HUES6 (cell line): ENCODE results near the gene NPLOC4.

ENCODE experiments used
- H3K27ac ChIP-seq: 2 replicates; pipeline ENCODE4 v1.7.0; 2013; ENCODE audit warnings: low read depth, mild to moderate bottlenecking, low read length, inconsistent platforms
- H3K27me3 ChIP-seq: 2 replicates; pipeline ENCODE4 v1.6.1; 2013; ENCODE audit warnings: low read length; ENCODE audit not compliant: control insufficient read depth, insufficient read depth
- H3K36me3 ChIP-seq: 2 replicates; pipeline ENCODE4 v1.6.1; 2013; ENCODE audit warnings: low read length; ENCODE audit not compliant: control insufficient read depth, insufficient read depth
- H3K4me1 ChIP-seq: 2 replicates; pipeline ENCODE4 v1.6.1; 2013; ENCODE audit warnings: low read length; ENCODE audit not compliant: control insufficient read depth, insufficient read depth
- H3K4me3 ChIP-seq: 2 replicates; pipeline ENCODE4 v1.5.1; 2013; ENCODE audit warnings: low read depth, low read length
- H3K9ac ChIP-seq: one replicate; pipeline ENCODE4 v1.6.1; 2013; ENCODE audit warnings: mild to moderate bottlenecking, low read length
- H3K9me3 ChIP-seq: 2 replicates; pipeline ENCODE4 v1.6.1; 2013; ENCODE audit warnings: low read depth, low read length; ENCODE audit not compliant: control insufficient read depth, insufficient read depth

Gene NPLOC4

GRCh38 chr17:81574643-81574956 lies 62.3 kb downstream of the NPLOC4 start:
- H3K27me3 ChIP-seq = no peaks in the 10 kb centered on the region
- peaks cover 91% of the 10 kb centered on the region for H3K36me3 ChIP-seq
- H3K4me3 ChIP-seq = no peak overlapping the region
- H3K9me3 ChIP-seq = no peaks in the 10 kb centered on the region
- no peak overlapping the region for H3K9ac ChIP-seq
- no peak overlapping the region for H3K27ac ChIP-seq
- no peaks in the 10 kb centered on the region for H3K4me1 ChIP-seq

- H3K4me1 ChIP-seq = no peaks in the 10 kb centered on the region
- no peak overlapping the region for H3K4me3 ChIP-seq
- peaks cover 91% of the 10 kb centered on the region for H3K36me3 ChIP-seq
- no peaks in the 10 kb centered on the region for H3K9me3 ChIP-seq
- H3K9ac ChIP-seq = no peak overlapping the region
- H3K27me3 ChIP-seq = no peaks in the 10 kb centered on the region
- H3K27ac ChIP-seq = no peak overlapping the region
Measured at GRCh38 chr17:81573794-81574642, 62.9 kb downstream of the NPLOC4 start.

GRCh38 chr17:81572563-81573168 lies 64.2 kb downstream of the NPLOC4 start:
- H3K9me3 ChIP-seq = no peaks in the 10 kb centered on the region
- no peaks in the 10 kb centered on the region for H3K4me1 ChIP-seq
- peaks cover 91% of the 10 kb centered on the region for H3K36me3 ChIP-seq
- no peak overlapping the region for H3K27ac ChIP-seq
- no peaks in the 10 kb centered on the region for H3K27me3 ChIP-seq
- H3K4me3 ChIP-seq = no peak overlapping the region
- H3K9ac ChIP-seq = no peak overlapping the region

GRCh38 chr17:81570964-81571363 lies 65.9 kb downstream of the NPLOC4 start:
- no peak overlapping the region for H3K4me3 ChIP-seq
- no peak overlapping the region for H3K9ac ChIP-seq
- peaks cover 91% of the 10 kb centered on the region for H3K36me3 ChIP-seq
- no peak overlapping the region for H3K27ac ChIP-seq
- no peaks in the 10 kb centered on the region for H3K27me3 ChIP-seq
- no peaks in the 10 kb centered on the region for H3K4me1 ChIP-seq
- no peaks in the 10 kb centered on the region for H3K9me3 ChIP-seq

- Histone ChIP-seq H3K27me3 (no peaks in the 10 kb centered on the region), H3K9me3 (no peaks in the 10 kb centered on the region), H3K27ac (no peak overlapping the region), H3K4me3 (no peak overlapping the region), H3K4me1 (no peaks in the 10 kb centered on the region), H3K9ac (no peak overlapping the region), H3K36me3 (peaks cover 93% of the 10 kb centered on the region)
Measured at GRCh38 chr17:81569986-81570514, 66.9 kb downstream of the NPLOC4 start.

- Histone ChIP-seq H3K9me3 (no peaks in the 10 kb centered on the region), H3K36me3 (peaks cover 95% of the 10 kb centered on the region), H3K4me3 (no peak overlapping the region), H3K27ac (no peak overlapping the region), H3K4me1 (no peaks in the 10 kb centered on the region), H3K27me3 (no peaks in the 10 kb centered on the region), H3K9ac (no peak overlapping the region)
Measured at GRCh38 chr17:81568416-81568815, 68.5 kb downstream of the NPLOC4 start.

- Histone ChIP-seq H3K9me3 (no peaks in the 10 kb centered on the region), H3K9ac (no peak overlapping the region), H3K27ac (no peak overlapping the region), H3K36me3 (peaks cover 95% of the 10 kb centered on the region), H3K27me3 (no peaks in the 10 kb centered on the region), H3K4me1 (no peaks in the 10 kb centered on the region), H3K4me3 (no peak overlapping the region)
Measured at GRCh38 chr17:81567191-81567590, 69.7 kb downstream of the NPLOC4 start.

GRCh38 chr17:81566461-81567126 lies 70.3 kb downstream of the NPLOC4 start:
- Histone ChIP-seq H3K27ac (no peak overlapping the region), H3K9ac (no peak overlapping the region), H3K36me3 (peaks cover 97% of the 10 kb centered on the region), H3K9me3 (no peaks in the 10 kb centered on the region), H3K27me3 (no peaks in the 10 kb centered on the region), H3K4me3 (no peak overlapping the region), H3K4me1 (no peaks in the 10 kb centered on the region)

- Histone ChIP-seq H3K36me3 (peaks cover 96% of the 10 kb centered on the region), H3K4me3 (no peak overlapping the region), H3K9ac (no peak overlapping the region), H3K4me1 (no peaks in the 10 kb centered on the region), H3K9me3 (no peaks in the 10 kb centered on the region), H3K27ac (no peak overlapping the region), H3K27me3 (no peaks in the 10 kb centered on the region)
Measured at GRCh38 chr17:81565231-81565630, 71.7 kb downstream of the NPLOC4 start.

- H3K36me3 ChIP-seq = peaks cover 96% of the 10 kb centered on the region
Measured at GRCh38 chr17:81564778-81565177, 72.1 kb downstream of the NPLOC4 start.

More at GRCh38 chr17:81564778-81565177, 72.1 kb downstream of the NPLOC4 start:
- Histone ChIP-seq H3K4me3 (no peak overlapping the region), H3K27ac (no peak overlapping the region), H3K9ac (no peak overlapping the region), H3K27me3 (no peaks in the 10 kb centered on the region), H3K4me1 (no peaks in the 10 kb centered on the region), H3K9me3 (no peaks in the 10 kb centered on the region)
